PC-3 (cell line): Measurements from ENCODE around the gene RAP1B. TPM values are rescaled to one million over a fixed set of nuclear protein-coding genes. Genes with fewer than 3 reads are reported as not detected.

ENCODE experiments used
- ATAC-seq: fragments of 200-7000 bp; cut with Tn5 transposase; 2 replicates; pipeline ENCODE4 v1.9.1; 2020; ENCODE audit warnings: mild to moderate bottlenecking, moderate library complexity
- BruUV-seq: library from RNA; stranded (reverse); fragments of 400-500 nt; replicated peaks from 2 replicates; lab custom pipeline; 2021; lab: Mats Ljungman, UMichigan
- CTCF ChIA-PET: fragments of 300-600 bp; sonication (Branson Sonifier 250); formaldehyde crosslinking; loops from one replicate; lab custom pipeline; 2022; ENCODE audit warnings: antibody characterized with exemption; lab: Charles Lee
- POLR2A ChIA-PET: fragments of 300-600 bp; sonication (Branson Sonifier 250); formaldehyde crosslinking; loops from one replicate; lab custom pipeline; 2022; ENCODE audit warnings: antibody characterized with exemption; ENCODE audit not compliant: unreplicated experiment; lab: Charles Lee
- DNase-seq: peaks from one replicate; pipeline ENCODE4 v3.0.0-alpha.2; 2015
- H2AFZ ChIP-seq: fragments of 300-600 bp; sonication (generic); 2 replicates; pipeline ENCODE4 v1.6.0; 2016; ENCODE audit warnings: antibody characterized with exemption, low read length
- H3F3A ChIP-seq: fragments of 300-600 bp; sonication (generic); one replicate; pipeline ENCODE4 v1.6.0; 2017; ENCODE audit warnings: antibody characterized with exemption, low read length, control low read depth, mild to moderate bottlenecking; ENCODE audit not compliant: unreplicated experiment
- H3K27ac ChIP-seq: fragments of 300-600 bp; sonication (generic); 2 replicates; pipeline ENCODE4 v1.5.1; 2016; ENCODE audit warnings: mild to moderate bottlenecking, low read length
- H3K27me3 ChIP-seq: fragments of 300-600 bp; sonication (generic); 2 replicates; pipeline ENCODE4 v1.6.1; 2016; ENCODE audit warnings: low read length, mixed read lengths
- H3K36me3 ChIP-seq: fragments of 300-600 bp; sonication (generic); 2 replicates; pipeline ENCODE4 v1.6.1; 2016; ENCODE audit warnings: low read depth, mixed run types, low read length, mixed read lengths
- H3K4me1 ChIP-seq: fragments of 300-600 bp; sonication (generic); 2 replicates; pipeline ENCODE4 v1.5.1; 2016; ENCODE audit warnings: low read length; ENCODE audit not compliant: insufficient read depth
- H3K4me2 ChIP-seq: fragments of 300-600 bp; sonication (generic); 2 replicates; pipeline ENCODE4 v1.6.0; 2016; ENCODE audit warnings: low read length
- H3K4me3 ChIP-seq: fragments of 300-600 bp; sonication (generic); 2 replicates; pipeline ENCODE4 v1.5.1; 2016; ENCODE audit warnings: mild to moderate bottlenecking, low read length, mixed read lengths
- H3K79me2 ChIP-seq: fragments of 300-600 bp; sonication (generic); 2 replicates; pipeline ENCODE4 v1.6.1; 2017; ENCODE audit warnings: low read length, mixed read lengths
- H3K9ac ChIP-seq: fragments of 300-600 bp; sonication (generic); 2 replicates; pipeline ENCODE4 v1.6.0; 2016; ENCODE audit warnings: mild to moderate bottlenecking, low read length
- H3K9me2 ChIP-seq: fragments of 300-600 bp; sonication (generic); replicated peaks from 2 replicates; pipeline ENCODE4 v1.6.1; 2016; ENCODE audit warnings: mixed run types, low read length, mixed read lengths
- H3K9me3 ChIP-seq: fragments of 300-600 bp; sonication (generic); 2 replicates; pipeline ENCODE4 v1.6.1; 2016; ENCODE audit warnings: low read length, mixed read lengths
- H4K20me1 ChIP-seq: fragments of 300-600 bp; sonication (generic); 2 replicates; pipeline ENCODE4 v1.6.1; 2016; ENCODE audit warnings: low read length, mixed read lengths
- EZH2 ChIP-seq: fragments of 300-600 bp; sonication (generic); IDR thresholded peaks from one replicate; pipeline ENCODE4 v1.6.1; 2017; ENCODE audit warnings: antibody characterized with exemption, mild to moderate bottlenecking, low read length; ENCODE audit not compliant: unreplicated experiment
- EZH2phosphoT487 ChIP-seq: fragments of 300-600 bp; sonication (generic); IDR thresholded peaks from 2 replicates; pipeline ENCODE4 v1.6.1; 2018; ENCODE audit warnings: mild to moderate bottlenecking, antibody characterized with exemption, low read length, borderline replicate concordance
- intact Hi-C: fragments of 100-400 bp; cut with micrococcal nuclease; formaldehyde crosslinking; loops from 2 replicates; pipeline ENCODE4 v1.9.0; 2023
- total RNA-seq: library from RNA; depleted of rRNA; stranded (reverse); fragments of >200 nt; gene quantifications from 2 replicates; pipeline ENCODE4 v1.2.3, GENCODE V29; 2014
- TF ChIP-seq, protein P1 (sequence below): fragments of 300-600 bp; sonication (generic); conservative IDR thresholded peaks from 2 replicates; pipeline ENCODE4 v1.5.1; 2017; ENCODE audit warnings: antibody characterized with exemption, low read depth, mild to moderate bottlenecking, low read length

Gene RAP1B
- total RNA-seq, 1 experiment from 2014 or later, result 98.0 TPM

- CTCF ChIA-PET, result no interaction called here
Measured at GRCh38 chr12:68581926-68582325, 28.8 kb upstream of the RAP1B start.

DNA sequence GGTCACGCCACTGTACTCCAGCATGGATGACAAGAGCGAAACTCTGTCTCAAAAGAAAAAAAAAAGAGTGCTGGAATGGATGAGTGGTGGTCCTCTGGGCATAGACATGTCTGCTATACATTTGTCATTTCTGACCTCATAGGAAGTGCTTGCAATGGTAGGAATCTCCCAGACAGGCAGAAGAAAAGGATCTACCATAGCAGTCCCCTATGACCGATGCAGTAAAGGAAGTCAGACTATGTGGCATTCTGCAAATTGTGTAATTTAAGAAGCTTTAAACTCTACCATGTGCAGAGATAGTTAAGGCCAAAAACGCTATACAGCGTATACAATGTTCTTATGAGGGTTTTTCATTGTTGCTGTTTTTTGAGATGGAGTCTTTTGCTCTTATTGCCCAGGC lies 24.7 kb upstream of the RAP1B start:
- DNase-seq, result no peak
- no peak for ATAC-seq
- no TSS peak for BruUV-seq
- TF ChIP-seq, protein P1, sequence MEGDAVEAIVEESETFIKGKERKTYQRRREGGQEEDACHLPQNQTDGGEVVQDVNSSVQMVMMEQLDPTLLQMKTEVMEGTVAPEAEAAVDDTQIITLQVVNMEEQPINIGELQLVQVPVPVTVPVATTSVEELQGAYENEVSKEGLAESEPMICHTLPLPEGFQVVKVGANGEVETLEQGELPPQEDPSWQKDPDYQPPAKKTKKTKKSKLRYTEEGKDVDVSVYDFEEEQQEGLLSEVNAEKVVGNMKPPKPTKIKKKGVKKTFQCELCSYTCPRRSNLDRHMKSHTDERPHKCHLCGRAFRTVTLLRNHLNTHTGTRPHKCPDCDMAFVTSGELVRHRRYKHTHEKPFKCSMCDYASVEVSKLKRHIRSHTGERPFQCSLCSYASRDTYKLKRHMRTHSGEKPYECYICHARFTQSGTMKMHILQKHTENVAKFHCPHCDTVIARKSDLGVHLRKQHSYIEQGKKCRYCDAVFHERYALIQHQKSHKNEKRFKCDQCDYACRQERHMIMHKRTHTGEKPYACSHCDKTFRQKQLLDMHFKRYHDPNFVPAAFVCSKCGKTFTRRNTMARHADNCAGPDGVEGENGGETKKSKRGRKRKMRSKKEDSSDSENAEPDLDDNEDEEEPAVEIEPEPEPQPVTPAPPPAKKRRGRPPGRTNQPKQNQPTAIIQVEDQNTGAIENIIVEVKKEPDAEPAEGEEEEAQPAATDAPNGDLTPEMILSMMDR, result no peak
- TF ChIP-seq EZH2 (no peak), EZH2phosphoT487 (no peak)
- 0 out of 2 replicates have a peak, but pooled peaks cover 3% of the 10 kb centered on the region for H3K9me3 ChIP-seq
- H3K4me3 ChIP-seq, result no peak overlapping the region
- H3F3A ChIP-seq, result no peaks in the 10 kb centered on the region
- H3K4me2 ChIP-seq, result no peak overlapping the region
- H3K9ac ChIP-seq, result no peak overlapping the region
- no peaks in the 10 kb centered on the region for H3K36me3 ChIP-seq
- H3K79me2 ChIP-seq, result no peaks in the 10 kb centered on the region
- ChIA-PET CTCF (interaction anchor here (0.6 kb wide), 1 partner anchor 11 kb away, joined by 4 read pairs; no protein-coding TSS in a partner anchor), POLR2A (no interaction called here)
- no peaks in the 10 kb centered on the region for H3K9me2 ChIP-seq
- intact Hi-C loops, result loop anchor here (1.0 to 2.0 kb wide), 3 partner anchors 21 to 149 kb away; partner anchors contain the start of gene RAP1B
- H3K27me3 ChIP-seq, result no peaks in the 10 kb centered on the region
- no peak overlapping the region for H3K27ac ChIP-seq
- peaks cover 18% of the 10 kb centered on the region for H3K4me1 ChIP-seq
- no peak overlapping the region for H2AFZ ChIP-seq
- H4K20me1 ChIP-seq, result no peaks in the 10 kb centered on the region

More at GRCh38 chr12:68581926-68582325, 28.8 kb upstream of the RAP1B start:
- no peak overlapping the region for H3K4me3 ChIP-seq
- no peaks in the 10 kb centered on the region for H3K36me3 ChIP-seq
- H3K9ac ChIP-seq, result no peak overlapping the region
- no peak overlapping the region for H3K27ac ChIP-seq
- POLR2A ChIA-PET, result interaction anchor here (0.6 kb wide), 1 partner anchor 165 kb away, joined by 3 read pairs; no protein-coding TSS in a partner anchor
- no peaks in the 10 kb centered on the region for H3K79me2 ChIP-seq
- H4K20me1 ChIP-seq, result no peaks in the 10 kb centered on the region
- TF ChIP-seq, protein P1, result no peak
- TF ChIP-seq EZH2 (no peak), EZH2phosphoT487 (no peak)
- no peak overlapping the region for H2AFZ ChIP-seq
- H3K9me3 ChIP-seq, result no peaks in the 10 kb centered on the region
- ATAC-seq (no peak), DNase-seq (no peak)
- no peaks in the 10 kb centered on the region for H3K9me2 ChIP-seq
- no peaks in the 10 kb centered on the region for H3K27me3 ChIP-seq
- H3K4me2 ChIP-seq, result no peak overlapping the region
- BruUV-seq, result no TSS peak
- no peaks in the 10 kb centered on the region for H3F3A ChIP-seq
- intact Hi-C loops, result no loop called here
- peaks cover 28% of the 10 kb centered on the region for H3K4me1 ChIP-seq

DNA sequence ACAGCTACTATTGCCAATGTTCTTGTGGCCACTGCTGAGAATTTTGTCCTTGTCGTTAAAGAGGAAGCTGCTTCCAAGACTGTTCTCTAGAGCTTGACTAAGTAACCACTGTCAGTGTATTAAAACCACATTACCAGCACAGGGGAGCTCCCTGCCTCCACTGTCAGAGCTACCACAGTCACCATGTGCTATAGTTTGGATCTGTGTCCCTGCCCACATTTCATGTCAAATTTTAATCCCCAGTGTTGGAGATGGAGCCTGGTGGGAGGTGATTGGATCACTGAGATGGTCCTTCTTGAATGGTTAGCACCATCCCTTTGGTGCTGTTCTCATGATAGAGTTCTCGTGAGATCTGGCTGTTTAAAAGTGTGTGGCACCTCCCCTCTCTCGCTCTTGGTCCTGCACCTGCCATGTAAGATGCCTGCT lies 23.2 kb upstream of the RAP1B start:
- Histone ChIP-seq H3K9ac (no peak overlapping the region), H3F3A (no peaks in the 10 kb centered on the region), H3K4me3 (no peak overlapping the region), H3K27me3 (no peaks in the 10 kb centered on the region), H3K4me1 (peaks cover 18% of the 10 kb centered on the region), H2AFZ (no peak overlapping the region), H4K20me1 (no peaks in the 10 kb centered on the region), H3K9me3 (0 out of 2 replicates have a peak, but pooled peaks cover 3% of the 10 kb centered on the region), H3K79me2 (no peaks in the 10 kb centered on the region), H3K27ac (no peak overlapping the region), H3K36me3 (no peaks in the 10 kb centered on the region), H3K9me2 (no peaks in the 10 kb centered on the region), H3K4me2 (no peak overlapping the region)
- DNase-seq (no peak), ATAC-seq (no peak)
- BruUV-seq, result no TSS peak
- CTCF ChIA-PET, result no interaction called here
- TF ChIP-seq, protein P1, result no peak
- intact Hi-C loops, result no loop called here
- POLR2A ChIA-PET, result interaction anchor here (0.6 kb wide), 1 partner anchor 158 kb away, joined by 5 read pairs; no protein-coding TSS in a partner anchor
